GM23338 (cell line): ENCODE measurements around the gene PKD1.
"Not testable (repeated sequence)": the region's sequence is repeated elsewhere in the genome, so short reads cannot be mapped to it uniquely, and the experiment has no call there.

Source experiments
- CREB1 ChIP-seq: fragments of 250-450 bp; sonication (Bioruptor Pico); IDR thresholded peaks from 2 replicates; pipeline ENCODE4 v1.5.0; 2020; ENCODE audit warnings: low read depth, mild to moderate bottlenecking, moderate library complexity
- CTCF ChIP-seq, 2 experiments: fragments of 200-600 bp in 1 of 2; sonication (generic) in 1 of 2; conservative IDR thresholded peaks; 2 replicates each; pipeline versions ENCODE4 v1.5.1 to v1.6.1; 2016 to 2017; ENCODE audit warnings: antibody characterized with exemption in 2 of 2, low read depth in 2 of 2, mild to moderate bottlenecking in 2 of 2, moderate library complexity in 1 of 2
- ETS1 ChIP-seq: IDR thresholded peaks from 2 replicates; pipeline ENCODE4 v1.6.1; 2016; ENCODE audit warnings: antibody characterized with exemption
- EZH2 ChIP-seq: fragments of 200-600 bp; sonication (generic); IDR thresholded peaks from one replicate; pipeline ENCODE4 v1.8.0; 2017; ENCODE audit warnings: antibody characterized with exemption, mild to moderate bottlenecking, low read depth; ENCODE audit not compliant: unreplicated experiment
- EZH2phosphoT487 ChIP-seq: fragments of 200-600 bp; sonication (generic); IDR thresholded peaks from one replicate; pipeline ENCODE4 v1.8.1; 2018; ENCODE audit warnings: antibody characterized with exemption; ENCODE audit not compliant: unreplicated experiment
- JUNB ChIP-seq: IDR thresholded peaks from one replicate; pipeline ENCODE4 v1.6.1; 2016; ENCODE audit warnings: antibody characterized with exemption; ENCODE audit not compliant: unreplicated experiment
- NANOG ChIP-seq: IDR thresholded peaks from 2 replicates; pipeline ENCODE4 v1.6.1; 2016; ENCODE audit warnings: antibody characterized with exemption, borderline replicate concordance
- POLR2AphosphoS5 ChIP-seq: IDR thresholded peaks from 2 replicates; pipeline ENCODE4 v1.6.1; 2016; ENCODE audit warnings: antibody characterized with exemption, low read depth
- REST ChIP-seq: IDR thresholded peaks from one replicate; pipeline ENCODE4 v1.6.1; 2018; ENCODE audit warnings: antibody characterized with exemption; ENCODE audit not compliant: unreplicated experiment
- STAT1 ChIP-seq: IDR thresholded peaks from one replicate; pipeline ENCODE4 v1.6.1; 2016; ENCODE audit warnings: antibody characterized with exemption; ENCODE audit not compliant: unreplicated experiment
- ZNF114 ChIP-seq: fragments of 250-450 bp; sonication (Bioruptor Pico); IDR thresholded peaks from 2 replicates; pipeline ENCODE4 v1.5.0; 2020; ENCODE audit warnings: mild to moderate bottlenecking, moderate library complexity
- ZNF331 ChIP-seq: fragments of 250-450 bp; sonication (Bioruptor Pico); IDR thresholded peaks from 2 replicates; pipeline ENCODE4 v1.5.0; 2020; ENCODE audit warnings: low read depth, mild to moderate bottlenecking, moderate library complexity

GRCh38 chr16:2104464-2104863 lies 31.2 kb downstream of the PKD1 start:
- TF ChIP-seq POLR2AphosphoS5; EZH2; CREB1 (CRISPR knock-in tag); JUNB; CTCF (conservative IDR thresholded peaks at IDR 0.05; ENCODE audit: low read depth in 2 of 2); EZH2phosphoT487; REST; STAT1; ZNF331 (CRISPR knock-in tag); ZNF114 (CRISPR knock-in tag); NANOG; ETS1: not testable (repeated sequence)
